CD4-positive, alpha-beta T cell treated with Interleukin-17A for 4 hours (primary cell): ENCODE measurements around the gene BANK1.

Experiments
- DNase-seq: peaks from one replicate; pipeline ENCODE4 v3.0.0-alpha.2; 2020; ENCODE audit warnings: mixed read lengths

BANK1 gene

DNA sequence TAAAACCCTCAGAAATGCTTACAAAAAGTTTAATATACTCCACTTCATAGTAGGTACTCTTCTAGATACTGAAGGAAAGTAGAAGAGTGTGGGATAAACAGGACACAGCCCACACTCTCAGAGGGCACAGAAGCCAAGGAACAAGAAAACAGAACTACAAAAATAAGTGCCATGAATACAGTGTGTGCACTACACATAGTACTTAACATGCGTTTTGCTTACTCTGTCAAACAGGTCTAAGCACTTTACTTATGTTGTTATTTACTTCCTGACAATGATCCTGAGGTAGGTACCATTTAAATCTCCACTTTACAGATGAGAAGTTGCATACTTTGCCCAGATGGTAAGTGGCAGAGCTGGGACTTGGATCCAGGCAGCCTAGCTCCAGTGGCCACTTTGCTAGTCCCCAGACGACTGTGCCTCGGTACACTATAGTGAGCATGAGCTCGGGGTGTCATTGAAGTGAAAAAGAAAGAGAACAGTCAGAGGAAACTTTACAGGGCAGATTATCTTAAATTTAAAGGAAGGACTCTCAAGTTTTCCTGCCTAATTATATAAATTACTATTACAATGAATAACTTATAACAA is 120.3 kb downstream of the BANK1 start:
- DNase-seq = no peak

DNA sequence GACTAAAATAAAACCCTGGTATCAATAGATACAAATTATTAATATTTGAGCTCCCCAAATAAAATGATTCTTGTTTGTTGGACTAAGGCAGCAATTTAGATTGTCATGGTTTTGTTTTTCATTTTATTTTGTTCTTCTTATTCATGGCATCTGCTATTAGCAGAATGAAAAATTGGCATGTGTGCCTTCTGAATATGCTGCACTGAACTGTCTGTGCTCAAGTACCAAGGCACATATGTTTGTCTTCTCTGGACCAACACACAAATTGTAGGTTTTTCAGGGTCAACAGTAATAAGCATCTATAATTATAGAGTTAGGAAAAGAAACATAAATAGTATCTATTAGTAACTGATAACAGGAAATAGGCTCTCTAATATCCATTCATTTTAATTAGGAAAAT is 121.1 kb downstream of the BANK1 start:
- no peak for DNase-seq

DNA sequence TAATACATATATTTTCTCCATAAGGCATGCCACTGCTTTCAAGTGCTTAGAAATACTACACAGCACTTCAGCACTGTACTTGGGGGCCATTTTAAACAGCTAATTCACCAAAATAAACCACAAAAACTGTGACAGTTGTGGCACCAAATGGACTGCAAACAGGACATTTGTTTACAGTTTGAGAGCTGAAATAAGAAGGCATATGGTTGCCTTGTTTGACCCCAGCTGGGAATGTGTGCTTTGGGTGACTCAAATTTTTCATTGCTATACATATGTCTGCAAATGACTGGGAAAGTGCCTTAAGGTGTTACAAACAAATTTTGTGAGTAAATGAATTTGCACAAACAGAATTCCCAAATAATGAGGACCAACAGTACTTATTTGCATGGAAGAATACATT is 124.2 kb downstream of the BANK1 start:
- no peak for DNase-seq

DNA sequence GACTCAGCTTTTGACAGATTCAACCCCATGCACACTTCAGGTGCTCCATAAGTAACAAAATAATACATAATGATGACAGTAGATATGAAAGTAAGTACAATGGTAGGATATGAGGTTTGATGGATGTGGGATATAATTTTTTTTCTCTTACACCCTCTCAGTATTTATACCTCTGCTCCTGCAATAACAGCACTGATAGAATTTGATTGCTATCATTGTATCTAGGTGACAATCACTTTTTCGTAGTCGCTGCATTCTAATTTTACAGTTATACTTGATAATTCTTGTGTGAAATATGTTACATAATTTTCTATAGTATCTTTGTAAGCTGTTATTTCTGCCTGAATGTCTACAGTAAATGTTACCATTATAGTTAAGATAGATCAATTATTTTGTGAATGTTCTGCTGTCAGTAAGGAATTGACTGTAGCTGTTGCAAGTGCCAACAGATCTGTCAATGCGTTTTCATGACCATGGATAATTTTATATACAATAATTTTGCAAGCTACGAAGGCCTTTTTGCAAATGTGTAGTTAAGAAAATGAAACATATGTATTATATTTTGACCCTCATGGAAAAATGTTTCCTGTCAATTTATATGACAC is 128.9 kb downstream of the BANK1 start:
- no peak for DNase-seq

DNA sequence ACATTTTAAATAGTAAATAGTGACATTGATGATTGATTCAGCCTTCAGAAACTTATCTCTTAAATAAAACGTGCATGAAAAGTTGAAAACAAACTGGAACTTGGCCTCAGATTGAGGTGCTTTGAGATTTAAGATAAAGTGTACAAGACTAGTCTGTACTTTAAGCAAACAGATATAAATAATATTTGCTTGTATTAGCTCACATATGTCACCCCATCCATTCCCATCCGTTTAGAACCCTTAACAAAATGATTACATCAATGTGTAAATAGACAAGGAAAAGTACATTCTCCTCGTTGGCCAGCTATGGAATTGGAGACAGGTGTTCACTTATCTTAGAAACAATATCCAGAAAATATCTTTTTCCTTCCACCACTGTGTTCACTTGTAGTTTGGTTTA is 130.8 kb downstream of the BANK1 start:
- DNase-seq = no peak

DNA sequence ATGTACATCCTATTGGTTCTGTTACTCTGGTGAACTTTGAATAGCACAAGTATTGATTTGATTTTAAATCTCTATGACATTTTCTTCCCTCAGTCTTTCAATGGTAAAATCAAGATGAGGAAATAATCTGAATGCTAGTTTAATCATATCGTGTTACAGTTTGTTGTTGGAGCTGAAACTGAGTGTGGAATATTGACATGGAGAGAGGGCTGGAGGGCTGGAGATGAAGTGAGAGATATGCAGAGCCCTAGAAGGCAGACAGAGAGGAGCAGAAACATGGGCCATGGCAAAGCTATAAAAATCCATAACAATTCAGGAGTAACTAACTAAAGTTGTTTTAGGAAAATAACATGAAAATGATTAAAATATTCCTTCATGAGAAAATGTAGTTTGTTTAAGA is 141.1 kb downstream of the BANK1 start:
- DNase-seq = no peak

DNA sequence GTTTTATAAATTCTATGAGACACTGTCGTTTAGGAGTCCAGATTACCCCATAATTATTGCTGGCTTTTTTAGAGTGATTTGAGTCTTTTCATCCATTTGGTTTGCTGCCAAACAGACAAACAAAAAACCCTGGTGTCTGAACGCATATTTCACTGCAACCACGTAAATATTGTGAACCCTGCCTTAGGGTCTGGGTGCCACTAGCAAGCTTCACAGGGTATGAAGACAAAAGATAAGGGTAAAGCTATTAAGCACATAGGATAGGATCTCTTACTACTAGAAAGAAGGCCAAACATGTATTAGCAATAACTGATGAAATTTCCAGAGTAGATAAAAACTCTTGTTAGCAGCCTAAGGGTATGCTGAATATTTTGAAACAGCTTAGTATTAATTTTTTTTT is 143.3 kb downstream of the BANK1 start:
- DNase-seq = no peak

DNA sequence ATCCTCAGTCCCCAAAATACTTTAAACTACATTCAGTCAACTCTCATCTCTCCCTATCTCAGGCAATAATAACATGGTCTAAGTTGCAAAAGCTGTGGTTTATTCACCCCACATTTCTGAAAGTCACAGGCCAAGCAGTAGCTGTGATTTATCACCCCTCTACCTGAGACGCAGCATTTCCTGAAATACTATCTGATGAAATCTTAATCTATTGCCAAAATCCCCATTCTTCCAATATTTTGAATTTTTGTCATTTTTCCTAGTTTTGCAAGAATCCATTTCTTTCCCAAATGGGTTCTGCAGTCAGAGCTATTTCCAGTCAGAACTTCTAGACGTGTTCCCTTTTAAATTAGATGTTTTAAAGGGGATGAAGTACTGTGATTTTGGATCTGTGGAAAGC is 148.3 kb downstream of the BANK1 start:
- no peak for DNase-seq

DNA sequence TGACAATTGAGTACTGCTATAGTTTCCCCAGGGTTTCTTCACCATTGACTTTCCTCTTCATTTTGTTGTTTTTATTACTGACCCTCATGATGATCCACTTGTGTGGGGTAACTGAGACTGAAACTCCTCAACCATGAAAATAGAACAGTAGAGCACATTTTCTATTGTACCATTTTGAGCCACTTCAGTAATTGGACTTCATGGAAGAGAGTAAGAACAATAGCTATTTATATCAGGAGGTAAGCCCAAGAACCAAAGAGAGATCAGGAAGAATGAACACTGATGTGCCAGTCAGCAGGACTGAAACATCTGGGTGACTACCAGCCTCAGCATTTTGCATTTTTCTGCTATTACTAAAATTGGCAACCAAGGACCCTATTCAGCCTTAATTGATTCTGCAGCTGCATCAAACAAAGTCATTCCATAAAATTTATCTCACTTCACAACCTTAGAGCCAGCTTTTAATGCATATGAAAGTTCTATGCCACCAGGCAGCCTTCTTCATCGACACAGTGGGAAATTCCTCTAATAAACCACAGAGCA is 151.4 kb downstream of the BANK1 start:
- no peak for DNase-seq

DNA sequence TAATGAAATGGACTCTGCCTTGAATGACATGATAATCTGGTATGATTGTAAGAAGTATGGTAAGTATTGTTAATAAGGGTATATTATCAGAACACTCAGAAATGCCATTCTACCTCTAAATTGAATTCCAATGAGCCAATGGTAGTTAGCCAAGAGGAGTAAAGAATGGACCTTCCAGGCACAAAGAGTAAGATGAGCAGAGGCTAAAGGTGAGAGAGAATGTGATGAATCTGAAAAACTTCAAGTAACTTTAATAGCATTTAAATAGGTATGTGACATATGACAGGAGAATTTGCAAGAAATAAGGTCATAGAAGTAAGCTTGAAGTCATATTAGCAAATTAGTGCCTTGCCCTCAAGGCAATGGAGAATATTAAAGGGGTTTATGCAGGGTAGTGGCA is 152.4 kb downstream of the BANK1 start:
- no peak for DNase-seq

DNA sequence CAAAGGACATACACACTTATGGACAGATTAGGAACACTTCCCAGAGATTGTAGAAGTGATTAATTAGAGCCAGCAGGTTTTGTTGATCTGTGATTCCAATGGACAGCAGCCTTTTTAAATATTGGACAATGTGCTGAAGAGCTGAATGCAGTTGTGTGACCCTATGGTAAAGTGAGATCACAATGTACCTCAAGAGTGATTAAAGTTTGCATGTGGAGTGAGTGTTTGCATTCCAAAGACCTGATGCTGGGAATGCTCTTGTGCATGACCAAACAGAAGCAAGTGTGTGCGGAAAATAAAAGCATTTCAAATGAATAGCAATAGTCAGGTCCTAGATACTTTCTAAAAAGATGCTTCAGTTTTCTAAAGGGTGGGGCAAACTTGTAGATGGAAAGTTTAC is 154.1 kb downstream of the BANK1 start:
- DNase-seq = no peak

DNA sequence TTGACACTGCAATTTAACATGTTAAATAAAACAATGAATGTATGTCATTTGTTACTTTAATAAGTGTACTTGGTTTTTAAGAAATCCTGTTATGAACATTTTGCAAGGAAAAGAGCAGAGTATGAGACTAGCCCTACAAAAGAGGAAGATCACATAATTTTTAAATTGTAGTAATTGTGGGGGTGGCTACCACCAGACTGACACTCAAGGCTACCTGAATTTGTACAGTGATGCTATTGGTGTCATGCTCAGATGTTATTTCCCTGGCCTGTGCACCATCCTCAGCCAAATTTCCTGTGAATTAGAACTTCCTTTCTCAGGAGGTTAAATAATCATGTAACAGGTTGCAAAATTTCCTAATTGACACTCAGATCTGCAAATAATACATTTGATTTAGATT is 157.5 kb downstream of the BANK1 start:
- no peak for DNase-seq

DNA sequence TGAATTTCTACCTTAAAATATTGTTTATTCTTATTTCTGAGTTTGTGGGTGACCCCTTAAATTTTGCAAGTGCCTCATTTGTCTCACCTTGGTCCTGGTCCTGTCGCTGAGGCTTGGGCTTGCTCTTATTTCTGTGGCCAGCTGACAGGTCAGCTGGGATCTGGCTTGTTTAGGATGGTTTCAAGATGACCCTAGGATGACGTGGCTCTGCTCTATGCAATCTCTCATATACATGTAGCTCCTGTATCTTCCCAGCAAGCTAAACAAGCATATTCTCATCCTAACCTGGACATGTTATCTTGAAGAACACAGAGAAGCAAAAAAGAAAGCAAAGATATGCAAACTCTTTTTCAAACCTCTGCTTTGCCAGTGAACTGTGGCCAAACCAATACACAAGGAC is 158.4 kb downstream of the BANK1 start:
- DNase-seq = no peak

DNA sequence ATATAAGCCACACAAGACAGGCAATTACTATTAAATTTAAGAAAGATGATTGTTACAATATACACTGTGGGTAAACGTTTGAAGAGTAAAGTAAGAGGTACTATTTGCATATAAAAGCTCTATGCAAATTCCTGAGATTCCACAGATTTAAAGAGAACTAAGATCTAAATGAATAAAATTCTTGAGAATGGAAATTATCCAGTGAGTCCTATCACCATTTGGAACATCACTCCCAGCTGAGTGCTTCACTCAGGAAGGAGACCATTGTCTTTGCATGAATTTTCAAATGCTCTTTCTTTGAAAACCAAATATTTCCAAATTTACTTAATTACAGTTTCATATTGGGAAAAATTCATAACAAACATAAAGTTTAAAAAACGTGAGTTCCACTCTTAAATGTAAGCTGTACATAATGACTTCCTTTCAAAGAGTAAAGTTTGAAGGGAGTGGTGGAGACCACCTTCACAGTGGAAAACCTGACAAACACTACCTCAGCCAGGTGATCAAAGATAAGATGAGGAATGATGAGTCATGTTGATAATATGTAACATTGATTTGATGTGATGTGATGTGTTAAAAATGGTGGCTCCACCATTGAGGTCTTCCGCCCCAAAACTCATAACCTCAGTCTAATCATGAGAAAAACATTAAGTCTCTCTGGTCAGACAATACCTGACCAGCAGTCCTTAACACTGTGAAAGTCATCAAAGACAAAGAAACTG is 159.9 kb downstream of the BANK1 start:
- DNase-seq = no peak

DNA sequence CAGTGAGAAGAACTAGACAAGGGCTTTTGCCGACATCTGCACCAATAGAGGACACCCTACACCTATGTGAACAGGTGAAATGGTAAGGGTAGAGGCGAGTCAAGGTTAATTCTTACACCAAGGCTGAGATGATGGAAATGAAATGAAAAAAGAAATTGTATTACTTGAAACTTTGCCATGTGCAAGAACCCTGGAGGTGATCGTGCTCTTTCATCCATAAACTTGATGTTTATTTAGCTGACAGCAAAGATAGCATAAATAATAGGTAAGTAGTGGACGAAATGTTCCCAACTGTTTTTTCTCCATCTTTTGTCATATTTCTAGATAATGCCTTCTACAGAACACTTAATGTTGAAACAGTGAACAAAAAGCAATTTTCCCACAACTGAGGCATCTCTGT is 162.5 kb downstream of the BANK1 start:
- no peak for DNase-seq

DNA sequence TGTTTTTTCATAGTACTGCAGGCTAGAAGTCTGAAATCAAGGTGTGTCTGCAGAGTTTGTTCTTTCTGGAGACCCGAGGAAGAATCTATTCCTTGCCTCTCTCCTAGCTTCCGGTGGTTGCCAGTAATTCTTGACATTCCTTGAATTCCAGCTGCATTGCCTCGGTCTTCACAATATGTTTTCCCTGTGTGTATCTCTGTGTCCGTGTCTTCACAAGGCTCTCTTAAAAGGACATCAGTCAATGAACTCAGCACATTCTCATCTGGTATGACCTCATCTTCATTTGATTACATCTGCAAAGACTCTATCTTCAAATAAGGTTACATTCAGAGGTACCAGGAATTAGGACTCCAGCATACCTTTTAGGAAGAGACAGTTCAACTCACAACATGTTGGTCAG is 163.4 kb downstream of the BANK1 start:
- DNase-seq = no peak

DNA sequence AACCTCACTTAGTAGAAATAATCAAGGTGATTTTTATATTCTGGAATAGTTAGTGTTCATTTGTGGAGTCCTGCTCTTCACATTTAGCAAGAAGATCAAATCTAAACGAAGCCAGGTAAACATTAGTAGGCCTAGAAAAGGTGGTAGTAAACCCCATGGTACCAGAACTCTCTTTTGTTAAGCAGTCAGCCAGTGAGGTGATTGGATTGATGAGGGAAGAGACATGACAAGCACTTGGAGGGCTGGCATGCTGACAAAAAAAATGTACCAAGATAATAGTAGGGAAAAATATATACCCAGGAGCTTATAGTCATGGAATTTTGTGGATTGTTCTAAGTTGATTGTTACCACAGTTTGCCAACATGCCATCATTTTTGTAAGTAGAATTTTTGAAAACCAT is 163.8 kb downstream of the BANK1 start:
- DNase-seq = no peak

DNA sequence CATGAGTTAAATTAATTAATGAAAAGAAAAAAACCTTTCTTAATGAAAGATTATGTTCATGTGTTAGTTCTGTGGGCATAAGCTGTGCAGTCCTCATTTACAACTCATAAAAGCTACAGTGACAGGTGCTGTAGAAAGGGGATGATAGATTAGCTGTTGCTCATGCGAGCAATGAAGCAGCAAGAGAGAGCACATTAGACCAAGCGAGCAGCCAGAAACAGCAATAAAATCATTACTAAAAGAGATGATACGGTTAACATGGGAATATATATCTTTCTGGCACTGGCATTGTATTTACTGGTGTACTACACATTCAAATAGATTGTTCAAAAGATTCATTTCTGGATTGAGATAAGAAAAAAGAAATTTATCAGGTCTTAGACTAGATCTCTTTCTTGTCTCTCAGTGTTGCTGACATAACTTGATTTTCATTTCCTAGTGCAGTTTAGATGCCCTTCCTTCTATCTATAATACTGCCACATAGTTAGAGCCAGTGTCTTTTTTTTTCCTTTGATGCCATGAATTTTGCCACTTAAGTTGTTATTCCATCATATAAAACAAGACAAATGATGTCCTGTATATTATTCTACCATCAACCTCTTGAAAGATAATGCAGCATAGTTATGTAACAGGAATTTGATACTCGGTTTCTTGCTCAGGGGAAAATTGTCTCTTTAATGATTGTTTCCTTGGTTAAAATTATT is 164.6 kb downstream of the BANK1 start:
- no peak for DNase-seq

DNA sequence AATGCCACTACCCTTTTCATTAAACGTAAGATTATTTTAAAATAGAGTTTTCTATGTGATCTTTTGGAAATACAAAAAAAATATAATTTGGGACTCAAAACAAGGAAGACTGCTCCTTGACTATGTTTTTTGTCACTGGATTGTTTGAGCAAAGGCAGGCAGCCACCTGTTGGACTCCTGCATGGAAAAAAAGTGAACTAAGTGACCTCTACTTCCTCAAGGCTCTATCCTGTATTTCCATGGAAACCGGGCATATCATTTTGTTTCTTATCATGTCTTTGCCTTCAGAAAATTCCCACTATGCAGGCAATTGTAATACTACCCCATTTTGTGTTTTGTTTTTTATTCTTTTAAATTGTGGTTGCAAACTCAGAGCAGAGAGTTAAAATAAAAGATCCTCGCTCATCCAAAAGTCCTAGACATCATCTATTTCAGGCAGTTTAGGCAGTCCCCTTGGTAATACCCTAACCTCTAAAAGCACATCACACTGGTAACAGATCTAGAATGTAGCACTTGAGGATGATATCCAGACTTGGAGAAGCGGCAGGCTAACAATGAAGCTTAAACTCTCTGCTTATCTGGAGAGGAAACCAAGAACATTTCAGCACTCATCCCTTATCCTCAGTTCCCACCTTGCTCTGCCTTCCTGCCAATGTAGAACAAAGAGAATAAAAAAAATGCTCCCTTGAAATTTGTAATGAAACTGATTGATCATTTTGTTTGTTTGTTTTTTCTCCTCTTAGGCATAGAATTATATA is 165.7 kb downstream of the BANK1 start:
- no peak for DNase-seq

DNA sequence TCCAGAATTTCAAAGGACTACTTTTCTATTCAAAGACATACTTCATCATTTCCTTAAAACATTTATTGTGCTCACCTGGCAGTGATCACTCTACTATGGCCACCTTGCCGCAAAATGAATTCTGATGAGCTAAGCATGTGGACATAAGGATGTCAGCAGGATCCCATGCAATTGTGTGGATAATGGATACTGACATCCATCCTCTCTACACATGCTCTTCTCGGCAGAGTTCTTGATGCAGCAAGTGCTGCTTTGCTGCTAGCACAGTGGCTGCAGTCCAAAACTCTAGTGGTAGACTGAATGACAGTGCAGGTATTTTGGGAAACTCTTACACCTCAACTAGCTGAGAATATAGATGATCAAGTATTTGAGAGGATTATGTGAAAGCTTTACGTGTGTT is 168.0 kb downstream of the BANK1 start:
- no peak for DNase-seq

DNA sequence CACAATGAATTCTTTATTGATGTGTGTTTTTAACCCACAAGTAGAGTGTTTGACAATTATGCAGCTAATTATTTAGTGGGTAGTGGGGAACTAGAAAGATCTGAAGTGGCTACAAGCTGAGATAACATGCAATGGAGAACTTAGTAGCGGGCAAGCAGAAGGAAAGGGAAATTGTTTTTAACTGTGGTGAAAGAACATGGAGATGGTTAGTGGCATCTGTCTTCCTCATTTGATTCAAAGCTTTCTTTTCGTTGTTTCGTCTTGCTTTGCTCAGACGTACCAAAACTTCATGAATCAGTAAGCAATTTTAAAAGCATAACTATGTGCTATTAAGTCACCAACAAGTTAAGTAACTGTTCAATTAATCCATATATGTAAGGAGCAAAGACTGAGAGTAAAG is 169.9 kb downstream of the BANK1 start:
- no peak for DNase-seq

DNA sequence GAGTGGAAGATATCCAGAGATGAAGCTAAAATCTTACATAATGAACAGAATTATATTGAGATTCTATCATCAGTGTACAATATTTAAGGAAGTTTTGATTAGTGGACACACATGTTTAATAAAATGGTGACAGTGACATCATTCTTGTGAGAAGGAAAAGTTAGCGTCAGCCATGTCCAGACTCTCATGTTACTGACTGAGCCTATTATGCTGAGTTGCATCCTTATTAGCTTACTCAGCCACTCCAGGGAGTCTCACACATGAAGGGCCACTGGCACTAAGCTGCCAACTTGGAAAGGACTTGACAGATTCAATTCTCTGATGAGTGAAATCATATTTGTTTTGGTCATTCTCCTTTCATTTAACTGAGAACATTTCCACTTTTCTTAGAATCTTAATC is 170.6 kb downstream of the BANK1 start:
- no peak for DNase-seq
